BJ (cell line): ENCODE data around the gene RNF214. TPM values are rescaled to one million over a fixed set of nuclear protein-coding genes. Genes with fewer than 3 reads are reported as not detected.

ENCODE experiments used
- CTCF ChIA-PET: fragments of 350-600 bp; formaldehyde crosslinking; extraction: SDS; loops from one replicate; lab custom pipeline; 2021; ENCODE audit warnings: antibody characterized with exemption, inconsistent platforms; lab: Yijun Ruan, JAX
- POLR2A ChIA-PET: fragments of 300-600 bp; sonication (Branson Sonifier 250); formaldehyde crosslinking; extraction: SDS; loops from one replicate; lab custom pipeline; 2021; ENCODE audit warnings: antibody characterized with exemption; lab: Charles Lee
- DNase-seq: peaks from one replicate; pipeline ENCODE4 v3.0.0-alpha.2; 2011; ENCODE audit warnings: low read depth
- H3K27me3 ChIP-seq: 2 replicates; pipeline ENCODE4 v1.6.0; 2011; ENCODE audit warnings: low read length; ENCODE audit not compliant: control insufficient read depth, insufficient read depth
- H3K36me3 ChIP-seq: 2 replicates; pipeline ENCODE4 v1.5.1; 2011; ENCODE audit warnings: low read length; ENCODE audit not compliant: control insufficient read depth, insufficient read depth
- H3K4me3 ChIP-seq: 2 replicates; pipeline ENCODE4 v1.5.1; 2011; ENCODE audit warnings: low read depth, mild to moderate bottlenecking, control low read depth, low read length
- polyA plus RNA-seq: library from polyadenylated mRNA; depleted of rRNA; stranded (reverse); fragments of >200 nt; gene quantifications from 2 replicates; pipeline ENCODE4 v1.2.3, GENCODE V29; 2011
- TF ChIP-seq, protein P1 (sequence below): IDR thresholded peaks from 2 replicates; pipeline ENCODE4 v1.5.1; 2011; ENCODE audit warnings: low read depth, mild to moderate bottlenecking, control low read depth, inconsistent platforms, low read length, moderate library complexity; ENCODE audit not compliant: insufficient read depth

RNF214 gene
- polyA plus RNA-seq, 1 experiment: 17.1 TPM

GRCh38 chr11:117187007-117187406 lies 45.5 kb upstream of the RNF214 start:
- TF ChIP-seq, protein P1, sequence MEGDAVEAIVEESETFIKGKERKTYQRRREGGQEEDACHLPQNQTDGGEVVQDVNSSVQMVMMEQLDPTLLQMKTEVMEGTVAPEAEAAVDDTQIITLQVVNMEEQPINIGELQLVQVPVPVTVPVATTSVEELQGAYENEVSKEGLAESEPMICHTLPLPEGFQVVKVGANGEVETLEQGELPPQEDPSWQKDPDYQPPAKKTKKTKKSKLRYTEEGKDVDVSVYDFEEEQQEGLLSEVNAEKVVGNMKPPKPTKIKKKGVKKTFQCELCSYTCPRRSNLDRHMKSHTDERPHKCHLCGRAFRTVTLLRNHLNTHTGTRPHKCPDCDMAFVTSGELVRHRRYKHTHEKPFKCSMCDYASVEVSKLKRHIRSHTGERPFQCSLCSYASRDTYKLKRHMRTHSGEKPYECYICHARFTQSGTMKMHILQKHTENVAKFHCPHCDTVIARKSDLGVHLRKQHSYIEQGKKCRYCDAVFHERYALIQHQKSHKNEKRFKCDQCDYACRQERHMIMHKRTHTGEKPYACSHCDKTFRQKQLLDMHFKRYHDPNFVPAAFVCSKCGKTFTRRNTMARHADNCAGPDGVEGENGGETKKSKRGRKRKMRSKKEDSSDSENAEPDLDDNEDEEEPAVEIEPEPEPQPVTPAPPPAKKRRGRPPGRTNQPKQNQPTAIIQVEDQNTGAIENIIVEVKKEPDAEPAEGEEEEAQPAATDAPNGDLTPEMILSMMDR: no peak
- ChIA-PET CTCF (no interaction called here), POLR2A (no interaction called here)
- peaks cover 29% of the 10 kb centered on the region for H3K36me3 ChIP-seq
- no peaks in the 10 kb centered on the region for H3K27me3 ChIP-seq
- DNase-seq: no peak
- no peak overlapping the region for H3K4me3 ChIP-seq

DNA sequence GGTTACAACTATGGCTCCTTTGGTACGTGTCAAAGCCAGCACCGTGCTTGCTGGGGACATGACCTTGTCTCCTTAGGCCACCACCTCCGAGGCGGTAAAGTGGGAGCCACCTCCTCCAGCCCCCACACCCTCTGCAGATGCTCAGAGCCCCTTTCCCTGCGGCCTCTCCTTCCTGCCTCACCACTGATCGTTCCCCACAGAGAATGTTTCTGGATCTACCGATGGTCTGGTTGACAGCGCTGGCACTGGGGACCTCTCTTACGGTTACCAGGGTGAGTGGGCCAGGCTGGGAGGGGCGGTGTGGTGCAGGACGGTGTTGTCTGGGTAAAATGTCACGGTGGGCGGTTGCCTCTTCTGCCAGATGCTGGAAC lies 45.1 kb upstream of the RNF214 start:
- TF ChIP-seq, protein P1: no peak
- H3K4me3 ChIP-seq: no peak overlapping the region
- H3K36me3 ChIP-seq: peaks cover 28% of the 10 kb centered on the region
- POLR2A ChIA-PET: no interaction called here
- CTCF ChIA-PET: no interaction called here
- H3K27me3 ChIP-seq: no peaks in the 10 kb centered on the region
- no peak for DNase-seq

- Histone ChIP-seq H3K27me3 (no peaks in the 10 kb centered on the region), H3K36me3 (peaks cover 30% of the 10 kb centered on the region), H3K4me3 (no peak overlapping the region)
- ChIA-PET POLR2A (no interaction called here), CTCF (no interaction called here)
- DNase-seq: no peak
- TF ChIP-seq, protein P1: no peak
Measured at GRCh38 chr11:117187799-117188481, 44.5 kb upstream of the RNF214 start.

GRCh38 chr11:117188620-117189081 lies 43.8 kb upstream of the RNF214 start:
- Histone ChIP-seq H3K36me3 (peaks cover 33% of the 10 kb centered on the region), H3K27me3 (no peaks in the 10 kb centered on the region), H3K4me3 (no peak overlapping the region)
- DNase-seq: no peak
- CTCF ChIA-PET: no interaction called here
- TF ChIP-seq, protein P1: no peak
- POLR2A ChIA-PET: no interaction called here

- CTCF ChIA-PET: interaction anchor here (1.4 kb wide), 1 partner anchor 32 kb away, joined by 5 read pairs; no protein-coding TSS in a partner anchor
- POLR2A ChIA-PET: no interaction called here
- Histone ChIP-seq H3K27me3 (no peaks in the 10 kb centered on the region), H3K4me3 (no peak overlapping the region), H3K36me3 (peaks cover 31% of the 10 kb centered on the region)
- TF ChIP-seq, protein P1: no peak
- no peak for DNase-seq
Measured at GRCh38 chr11:117189191-117189940, 43.1 kb upstream of the RNF214 start.
